ENCODE measurements around the gene DOP1A. TPM values are rescaled to one million over a fixed set of nuclear protein-coding genes. Genes with fewer than 3 reads are reported as not detected.

Gene DOP1A
- total RNA-seq, 1 experiment from 2014 or later: 17.0 TPM

GRCh38 chr6:83108378-83108777 is 40.9 kb downstream of the DOP1A start:
- H3K79me1 ChIP-seq (ENCODE audit: insufficient read depth, low read depth, low read length, poor library complexity, severe bottlenecking): no peaks in the 10 kb centered on the region
- H3K18ac ChIP-seq (ENCODE audit: insufficient read length, low read depth, low read length): no peak overlapping the region
- H3K79me2 ChIP-seq (ENCODE audit: insufficient read depth, low read length): no peaks in the 10 kb centered on the region
- Mint-ChIP-seq H3K27me3 (ENCODE audit: low read depth) (no peaks in the 10 kb centered on the region), H3K27ac (no peak overlapping the region; a peak in 2 of 7 replicates), H3K4me3 (no peak overlapping the region), H3K36me3 (ENCODE audit: insufficient read depth in 1 of 3, low read depth in 3 of 3) (peaks cover 15 to 23% (median 21%) of the 10 kb centered on the region in 3 experiments), H3K4me1 (peaks cover 4 to 5% of the 10 kb centered on the region in 2 experiments; a peak in 2 of 4 replicates), H3K9me3 (no peaks in the 10 kb centered on the region; a peak in 1 of 5 replicates)
- H3K14ac ChIP-seq (ENCODE audit: insufficient read depth, low read length): no peak overlapping the region
- H3K27ac ChIP-seq (ENCODE audit: insufficient read length, low read depth, low read length): no peak overlapping the region
- no peaks in the 10 kb centered on the region for H3K23me2 ChIP-seq (ENCODE audit: insufficient read length, low read depth, low read length, poor library complexity, severe bottlenecking)
- H3K4me2 ChIP-seq (ENCODE audit: insufficient read depth, insufficient read length, low read length): no peak overlapping the region
- H4K91ac ChIP-seq (ENCODE audit: insufficient read length, low read depth, low read length): no peak overlapping the region
- no peaks in the 10 kb centered on the region for H3K27me3 ChIP-seq (ENCODE audit: insufficient read depth, low read length)
- H3K9me3 ChIP-seq (ENCODE audit: control insufficient read depth, low read depth, low read length): no peaks in the 10 kb centered on the region
- DNase-seq: no peak
- no CpG with 5 or more reads among the region's 1 CpG for WGBS (ENCODE audit: extremely low coverage, insufficient read length, low lambda C conversion rate)
- no peak overlapping the region for H2BK20ac ChIP-seq (ENCODE audit: low read depth, low read length, poor library complexity, severe bottlenecking)
- H3T11ph ChIP-seq (ENCODE audit: low read length): no peak overlapping the region
- H2AFZ ChIP-seq (ENCODE audit: low read length): no peak overlapping the region
- H4K5ac ChIP-seq (ENCODE audit: insufficient read length, low read depth, low read length): no peak overlapping the region
- H4K8ac ChIP-seq (replicated peaks; ENCODE audit: insufficient read length, low read depth, low read length): no peak overlapping the region
- no peak overlapping the region for H2AK5ac ChIP-seq (ENCODE audit: insufficient read length, low read length)
- H3K4me1 ChIP-seq (ENCODE audit: insufficient read depth, low read length): no peaks in the 10 kb centered on the region
- H2BK15ac ChIP-seq (ENCODE audit: low read depth, low read length): no peak overlapping the region
- no peak overlapping the region for H2BK12ac ChIP-seq (ENCODE audit: insufficient read length, low read depth, low read length)
- no peak overlapping the region for H3K56ac ChIP-seq (ENCODE audit: insufficient read length, low read depth, low read length)
- TF ChIP-seq CTCF (conservative IDR thresholded peaks at IDR 0.05): no peak
- H3K4ac ChIP-seq (ENCODE audit: low read depth, low read length): no peak overlapping the region
- no peak overlapping the region for H3K23ac ChIP-seq (ENCODE audit: insufficient read length, low read depth, low read length)
- H2BK5ac ChIP-seq (ENCODE audit: insufficient read length, low read length): no peak overlapping the region
- no peak overlapping the region for H3K9ac ChIP-seq (ENCODE audit: extremely low read depth, insufficient read length, low read length)
- no peaks in the 10 kb centered on the region for H4K20me1 ChIP-seq (ENCODE audit: control insufficient read depth, insufficient read depth, insufficient read length)
- H2BK120ac ChIP-seq (ENCODE audit: low read depth, low read length, poor library complexity, severe bottlenecking): no peak overlapping the region

Data from H9 (cell line).